ENCODE data around the gene ZNF326.

ZNF326 gene

GRCh38 chr1:89954401-89954800 is 40.5 kb upstream of the ZNF326 start:
- no peaks in the 10 kb centered on the region for H3K36me3 ChIP-seq (ENCODE audit: control insufficient read depth, low read depth, low read length)
- peaks cover 23% of the 10 kb centered on the region for H3K4me1 ChIP-seq (ENCODE audit: control insufficient read depth, low read depth, low read length)
- no peaks in the 10 kb centered on the region for H3K27me3 ChIP-seq (ENCODE audit: control insufficient read depth, insufficient read depth, low read length)
- H3K27ac ChIP-seq (ENCODE audit: low read length): no peak overlapping the region
- H3K9ac ChIP-seq (ENCODE audit: low read length): no peak overlapping the region
- H3K9me3 ChIP-seq (ENCODE audit: control insufficient read depth, low read depth, low read length): no peaks in the 10 kb centered on the region
- no peak overlapping the region for H3K4me3 ChIP-seq (ENCODE audit: low read length)

GRCh38 chr1:89955311-89956205 is 39.4 kb upstream of the ZNF326 start:
- no peak overlapping the region for H3K9ac ChIP-seq (ENCODE audit: low read length)
- no peaks in the 10 kb centered on the region for H3K9me3 ChIP-seq (ENCODE audit: control insufficient read depth, low read depth, low read length)
- no peak overlapping the region for H3K27ac ChIP-seq (ENCODE audit: low read length)
- peaks cover 17% of the 10 kb centered on the region for H3K4me1 ChIP-seq (ENCODE audit: control insufficient read depth, low read depth, low read length)
- no peak overlapping the region for H3K4me3 ChIP-seq (ENCODE audit: low read length)
- H3K36me3 ChIP-seq (ENCODE audit: control insufficient read depth, low read depth, low read length): no peaks in the 10 kb centered on the region
- H3K27me3 ChIP-seq (ENCODE audit: control insufficient read depth, insufficient read depth, low read length): no peaks in the 10 kb centered on the region

- Histone ChIP-seq H3K27me3 (ENCODE audit: control insufficient read depth, insufficient read depth, low read length) (no peaks in the 10 kb centered on the region), H3K9me3 (ENCODE audit: control insufficient read depth, low read depth, low read length) (no peaks in the 10 kb centered on the region), H3K36me3 (ENCODE audit: control insufficient read depth, low read depth, low read length) (no peaks in the 10 kb centered on the region), H3K9ac (ENCODE audit: low read length) (no peak overlapping the region), H3K4me1 (ENCODE audit: control insufficient read depth, low read depth, low read length) (peaks cover 11% of the 10 kb centered on the region), H3K27ac (ENCODE audit: low read length) (no peak overlapping the region), H3K4me3 (ENCODE audit: low read length) (no peak overlapping the region)
Measured at GRCh38 chr1:89957107-89957506, 37.8 kb upstream of the ZNF326 start.

- H3K27me3 ChIP-seq (ENCODE audit: control insufficient read depth, insufficient read depth, low read length): no peaks in the 10 kb centered on the region
- H3K4me1 ChIP-seq (ENCODE audit: control insufficient read depth, low read depth, low read length): peaks cover 10% of the 10 kb centered on the region
- H3K36me3 ChIP-seq (ENCODE audit: control insufficient read depth, low read depth, low read length): no peaks in the 10 kb centered on the region
- no peak overlapping the region for H3K9ac ChIP-seq (ENCODE audit: low read length)
- no peak overlapping the region for H3K27ac ChIP-seq (ENCODE audit: low read length)
- no peaks in the 10 kb centered on the region for H3K9me3 ChIP-seq (ENCODE audit: control insufficient read depth, low read depth, low read length)
- no peak overlapping the region for H3K4me3 ChIP-seq (ENCODE audit: low read length)
Measured at GRCh38 chr1:89958851-89959654, 35.9 kb upstream of the ZNF326 start.

- no peaks in the 10 kb centered on the region for H3K27me3 ChIP-seq (ENCODE audit: control insufficient read depth, insufficient read depth, low read length)
- no peaks in the 10 kb centered on the region for H3K36me3 ChIP-seq (ENCODE audit: control insufficient read depth, low read depth, low read length)
- H3K9me3 ChIP-seq (ENCODE audit: control insufficient read depth, low read depth, low read length): no peaks in the 10 kb centered on the region
- H3K27ac ChIP-seq (ENCODE audit: low read length): no peak overlapping the region
- H3K4me3 ChIP-seq (ENCODE audit: low read length): no peak overlapping the region
- H3K4me1 ChIP-seq (ENCODE audit: control insufficient read depth, low read depth, low read length): peaks cover 10% of the 10 kb centered on the region
- no peak overlapping the region for H3K9ac ChIP-seq (ENCODE audit: low read length)
Measured at GRCh38 chr1:89959719-89960118, 35.2 kb upstream of the ZNF326 start.

GRCh38 chr1:89962024-89962741 is 32.7 kb upstream of the ZNF326 start:
- Histone ChIP-seq H3K27me3 (ENCODE audit: control insufficient read depth, insufficient read depth, low read length) (no peaks in the 10 kb centered on the region), H3K9ac (ENCODE audit: low read length) (no peak overlapping the region), H3K4me3 (ENCODE audit: low read length) (no peak overlapping the region), H3K27ac (ENCODE audit: low read length) (no peak overlapping the region), H3K4me1 (ENCODE audit: control insufficient read depth, low read depth, low read length) (peaks cover under 1% of the 10 kb centered on the region), H3K9me3 (ENCODE audit: control insufficient read depth, low read depth, low read length) (no peaks in the 10 kb centered on the region), H3K36me3 (ENCODE audit: control insufficient read depth, low read depth, low read length) (no peaks in the 10 kb centered on the region)

- no peak overlapping the region for H3K9ac ChIP-seq (ENCODE audit: low read length)
- no peaks in the 10 kb centered on the region for H3K9me3 ChIP-seq (ENCODE audit: control insufficient read depth, low read depth, low read length)
- no peak overlapping the region for H3K4me3 ChIP-seq (ENCODE audit: low read length)
- no peak overlapping the region for H3K27ac ChIP-seq (ENCODE audit: low read length)
- H3K36me3 ChIP-seq (ENCODE audit: control insufficient read depth, low read depth, low read length): no peaks in the 10 kb centered on the region
- no peaks in the 10 kb centered on the region for H3K27me3 ChIP-seq (ENCODE audit: control insufficient read depth, insufficient read depth, low read length)
- H3K4me1 ChIP-seq (ENCODE audit: control insufficient read depth, low read depth, low read length): no peaks in the 10 kb centered on the region
Measured at GRCh38 chr1:89962742-89963075, 32.2 kb upstream of the ZNF326 start.

- no peaks in the 10 kb centered on the region for H3K4me1 ChIP-seq (ENCODE audit: control insufficient read depth, low read depth, low read length)
- H3K9ac ChIP-seq (ENCODE audit: low read length): no peak overlapping the region
- no peaks in the 10 kb centered on the region for H3K27me3 ChIP-seq (ENCODE audit: control insufficient read depth, insufficient read depth, low read length)
- no peaks in the 10 kb centered on the region for H3K36me3 ChIP-seq (ENCODE audit: control insufficient read depth, low read depth, low read length)
- no peak overlapping the region for H3K27ac ChIP-seq (ENCODE audit: low read length)
- no peaks in the 10 kb centered on the region for H3K9me3 ChIP-seq (ENCODE audit: control insufficient read depth, low read depth, low read length)
- no peak overlapping the region for H3K4me3 ChIP-seq (ENCODE audit: low read length)
Measured at GRCh38 chr1:89965193-89965768, 29.6 kb upstream of the ZNF326 start.

- Histone ChIP-seq H3K27me3 (ENCODE audit: control insufficient read depth, insufficient read depth, low read length) (no peaks in the 10 kb centered on the region), H3K4me3 (ENCODE audit: low read length) (no peak overlapping the region), H3K36me3 (ENCODE audit: control insufficient read depth, low read depth, low read length) (no peaks in the 10 kb centered on the region), H3K4me1 (ENCODE audit: control insufficient read depth, low read depth, low read length) (no peaks in the 10 kb centered on the region), H3K27ac (ENCODE audit: low read length) (no peak overlapping the region), H3K9ac (ENCODE audit: low read length) (no peak overlapping the region), H3K9me3 (ENCODE audit: control insufficient read depth, low read depth, low read length) (no peaks in the 10 kb centered on the region)
Measured at GRCh38 chr1:89966656-89967055, 28.3 kb upstream of the ZNF326 start.

GRCh38 chr1:89971600-89971999 is 23.3 kb upstream of the ZNF326 start:
- no peaks in the 10 kb centered on the region for H3K36me3 ChIP-seq (ENCODE audit: control insufficient read depth, low read depth, low read length)
- H3K27me3 ChIP-seq (ENCODE audit: control insufficient read depth, insufficient read depth, low read length): no peaks in the 10 kb centered on the region
- H3K9me3 ChIP-seq (ENCODE audit: control insufficient read depth, low read depth, low read length): no peaks in the 10 kb centered on the region
- H3K4me3 ChIP-seq (ENCODE audit: low read length): no peak overlapping the region
- H3K27ac ChIP-seq (ENCODE audit: low read length): no peak overlapping the region
- H3K9ac ChIP-seq (ENCODE audit: low read length): no peak overlapping the region
- H3K4me1 ChIP-seq (ENCODE audit: control insufficient read depth, low read depth, low read length): no peaks in the 10 kb centered on the region

GRCh38 chr1:89972024-89972423 is 22.9 kb upstream of the ZNF326 start:
- Histone ChIP-seq H3K9ac (ENCODE audit: low read length) (no peak overlapping the region), H3K9me3 (ENCODE audit: control insufficient read depth, low read depth, low read length) (no peaks in the 10 kb centered on the region), H3K27ac (ENCODE audit: low read length) (no peak overlapping the region), H3K27me3 (ENCODE audit: control insufficient read depth, insufficient read depth, low read length) (no peaks in the 10 kb centered on the region), H3K4me3 (ENCODE audit: low read length) (no peak overlapping the region), H3K36me3 (ENCODE audit: control insufficient read depth, low read depth, low read length) (no peaks in the 10 kb centered on the region), H3K4me1 (ENCODE audit: control insufficient read depth, low read depth, low read length) (no peaks in the 10 kb centered on the region)

All from iPS-18a (cell line).